HepG2 (cell line): Measurements from ENCODE around the gene RAD18. TPM values are rescaled to one million over a fixed set of nuclear protein-coding genes. Genes with fewer than 3 reads are reported as not detected.

Source experiments
- AGO1 ChIP-seq: fragments of 200-400 bp; formaldehyde crosslinking; IDR thresholded peaks from 2 replicates; pipeline ENCODE4 v1.6.1; 2017; ENCODE audit warnings: mild to moderate bottlenecking, low read depth, low read length, moderate library complexity; ENCODE audit not compliant: poor library complexity, severe bottlenecking
- KDM2A ChIP-seq: sonication (generic); formaldehyde crosslinking; IDR thresholded peaks from 2 replicates; pipeline ENCODE4 v1.4.0; 2020; ENCODE audit warnings: low read depth, missing genetic modification reagents, borderline replicate concordance
- ZFY ChIP-seq: sonication (generic); formaldehyde crosslinking; IDR thresholded peaks from 2 replicates; pipeline ENCODE4 v1.4.0; 2020; ENCODE audit warnings: missing genetic modification reagents
- polyA plus RNA-seq, 8 experiments: library from polyadenylated mRNA; depleted of rRNA in 3 of 8; stranded (reverse) in 7 of 8; unstranded in 1 of 8; fragments of >200 nt; fragmentation: Illumina TruSeq in 4 of 8; extraction: Trizol in 4 of 8; gene quantifications; 2 replicates each; pipeline versions ENCODE4 v1.2.1 to v1.2.3, GENCODE V29; 2011 to 2016; ENCODE audit warnings: low read depth in 4 of 8, missing spikeins in 1 of 8, mixed read lengths in 1 of 8; ENCODE audit not compliant: insufficient read depth in 1 of 8
- total RNA-seq, 5 experiments: library from RNA; depleted of rRNA; stranded (reverse); fragments of >200 nt; fragmentation: Illumina TruSeq; extraction: Trizol; gene quantifications; 2 replicates each; pipeline ENCODE4 v1.2.3, GENCODE V29; 2016; ENCODE audit warnings: low read depth in 1 of 5
- TF ChIP-seq, protein P1 (sequence below): sonication (generic); formaldehyde crosslinking; IDR thresholded peaks from 2 replicates; pipeline ENCODE4 v1.5.0; 2020; ENCODE audit warnings: mild to moderate bottlenecking, missing genetic modification reagents, borderline replicate concordance

The RAD18 gene
- total and polyA plus RNA-seq, 2 of the 13 experiments (the other 11 are each of a cell fraction or from before 2014, with no cell fraction given), result 5.9 to 20.7 TPM

DNA sequence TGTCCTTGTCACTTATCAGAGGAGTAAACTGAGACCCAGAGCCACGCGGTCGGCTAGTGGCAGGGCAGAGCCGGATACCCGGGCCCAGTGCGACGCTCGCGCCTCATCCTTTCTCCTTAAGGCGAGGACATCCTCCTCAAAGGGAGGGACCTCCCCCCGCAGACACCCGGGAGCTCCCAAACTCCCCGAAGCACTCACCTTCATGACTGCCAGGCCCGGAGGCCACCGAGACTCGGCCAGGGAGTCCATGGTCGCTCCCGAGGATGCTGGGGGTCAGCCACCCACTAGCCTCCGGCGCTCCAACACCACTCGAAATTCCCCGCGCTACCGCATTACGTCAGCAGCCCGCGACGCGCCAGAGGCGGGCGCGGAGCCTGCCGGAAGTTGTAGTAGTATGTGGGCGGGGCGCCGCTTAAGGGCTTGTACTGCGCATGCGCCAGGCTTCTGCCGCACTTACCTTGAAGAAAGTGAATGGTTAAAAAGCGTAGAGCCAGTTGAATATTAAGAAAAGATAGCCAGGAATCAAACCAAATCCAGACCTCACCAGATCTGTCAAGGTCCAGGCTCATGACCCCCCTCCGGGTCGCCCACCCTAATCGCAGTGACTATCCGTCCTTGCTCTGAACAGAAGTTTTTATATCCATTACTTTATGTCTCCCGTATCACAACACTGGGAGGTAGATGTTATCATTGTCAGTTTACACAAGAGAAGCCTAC, at the start of gene RAD18 (continued):
- TF ChIP-seq, protein P1, sequence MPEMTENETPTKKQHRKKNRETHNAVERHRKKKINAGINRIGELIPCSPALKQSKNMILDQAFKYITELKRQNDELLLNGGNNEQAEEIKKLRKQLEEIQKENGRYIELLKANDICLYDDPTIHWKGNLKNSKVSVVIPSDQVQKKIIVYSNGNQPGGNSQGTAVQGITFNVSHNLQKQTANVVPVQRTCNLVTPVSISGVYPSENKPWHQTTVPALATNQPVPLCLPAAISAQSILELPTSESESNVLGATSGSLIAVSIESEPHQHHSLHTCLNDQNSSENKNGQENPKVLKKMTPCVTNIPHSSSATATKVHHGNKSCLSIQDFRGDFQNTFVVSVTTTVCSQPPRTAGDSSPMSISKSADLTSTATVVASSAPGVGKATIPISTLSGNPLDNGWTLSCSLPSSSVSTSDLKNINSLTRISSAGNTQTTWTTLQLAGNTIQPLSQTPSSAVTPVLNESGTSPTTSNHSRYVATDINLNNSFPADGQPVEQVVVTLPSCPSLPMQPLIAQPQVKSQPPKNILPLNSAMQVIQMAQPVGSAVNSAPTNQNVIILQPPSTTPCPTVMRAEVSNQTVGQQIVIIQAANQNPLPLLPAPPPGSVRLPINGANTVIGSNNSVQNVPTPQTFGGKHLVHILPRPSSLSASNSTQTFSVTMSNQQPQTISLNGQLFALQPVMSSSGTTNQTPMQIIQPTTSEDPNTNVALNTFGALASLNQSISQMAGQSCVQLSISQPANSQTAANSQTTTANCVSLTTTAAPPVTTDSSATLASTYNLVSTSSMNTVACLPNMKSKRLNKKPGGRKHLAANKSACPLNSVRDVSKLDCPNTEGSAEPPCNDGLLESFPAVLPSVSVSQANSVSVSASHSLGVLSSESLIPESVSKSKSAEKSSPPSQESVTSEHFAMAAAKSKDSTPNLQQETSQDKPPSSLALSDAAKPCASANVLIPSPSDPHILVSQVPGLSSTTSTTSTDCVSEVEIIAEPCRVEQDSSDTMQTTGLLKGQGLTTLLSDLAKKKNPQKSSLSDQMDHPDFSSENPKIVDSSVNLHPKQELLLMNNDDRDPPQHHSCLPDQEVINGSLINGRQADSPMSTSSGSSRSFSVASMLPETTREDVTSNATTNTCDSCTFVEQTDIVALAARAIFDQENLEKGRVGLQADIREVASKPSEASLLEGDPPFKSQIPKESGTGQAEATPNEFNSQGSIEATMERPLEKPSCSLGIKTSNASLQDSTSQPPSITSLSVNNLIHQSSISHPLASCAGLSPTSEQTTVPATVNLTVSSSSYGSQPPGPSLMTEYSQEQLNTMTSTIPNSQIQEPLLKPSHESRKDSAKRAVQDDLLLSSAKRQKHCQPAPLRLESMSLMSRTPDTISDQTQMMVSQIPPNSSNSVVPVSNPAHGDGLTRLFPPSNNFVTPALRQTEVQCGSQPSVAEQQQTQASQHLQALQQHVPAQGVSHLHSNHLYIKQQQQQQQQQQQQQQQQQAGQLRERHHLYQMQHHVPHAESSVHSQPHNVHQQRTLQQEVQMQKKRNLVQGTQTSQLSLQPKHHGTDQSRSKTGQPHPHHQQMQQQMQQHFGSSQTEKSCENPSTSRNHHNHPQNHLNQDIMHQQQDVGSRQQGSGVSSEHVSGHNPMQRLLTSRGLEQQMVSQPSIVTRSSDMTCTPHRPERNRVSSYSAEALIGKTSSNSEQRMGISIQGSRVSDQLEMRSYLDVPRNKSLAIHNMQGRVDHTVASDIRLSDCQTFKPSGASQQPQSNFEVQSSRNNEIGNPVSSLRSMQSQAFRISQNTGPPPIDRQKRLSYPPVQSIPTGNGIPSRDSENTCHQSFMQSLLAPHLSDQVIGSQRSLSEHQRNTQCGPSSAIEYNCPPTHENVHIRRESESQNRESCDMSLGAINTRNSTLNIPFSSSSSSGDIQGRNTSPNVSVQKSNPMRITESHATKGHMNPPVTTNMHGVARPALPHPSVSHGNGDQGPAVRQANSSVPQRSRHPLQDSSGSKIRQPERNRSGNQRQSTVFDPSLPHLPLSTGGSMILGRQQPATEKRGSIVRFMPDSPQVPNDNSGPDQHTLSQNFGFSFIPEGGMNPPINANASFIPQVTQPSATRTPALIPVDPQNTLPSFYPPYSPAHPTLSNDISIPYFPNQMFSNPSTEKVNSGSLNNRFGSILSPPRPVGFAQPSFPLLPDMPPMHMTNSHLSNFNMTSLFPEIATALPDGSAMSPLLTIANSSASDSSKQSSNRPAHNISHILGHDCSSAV (CRISPR knock-in tag), result no peak
- TF ChIP-seq ZFY (CRISPR knock-in tag) (peak; percentile 85), AGO1 (peak; percentile 53), KDM2A (CRISPR knock-in tag) (peak; percentile 89)
- TF ChIP-seq, all 625 proteins: peak for 192
